Stromal cell of bone marrow (primary cell): ENCODE data around the gene EXOSC5.
"Not testable (repeated sequence)": the region's sequence is repeated elsewhere in the genome, so short reads cannot be mapped to it uniquely, and the experiment has no call there.

Experiments used
- DNase-seq: peaks from one replicate; pipeline ENCODE4 v3.0.0-alpha.2; 2012; ENCODE audit warnings: low read depth

EXOSC5 gene

GRCh38 chr19:41397086-41398049 is at the start of gene EXOSC5, which contains the start of gene BCKDHA:
EXOSC5 (minus strand) TSS chr19:41397359; CDS start chr19:41397328, 31 bp downstream.
BCKDHA (plus strand) TSS chr19:41397818; CDS start chr19:41397828, 10 bp downstream.
- peak; percentile 100 for DNase-seq

GRCh38 chr19:41445575-41445974 is 48.4 kb upstream of the EXOSC5 start:
- DNase-seq: no peak

- no peak for DNase-seq
Measured at GRCh38 chr19:41443813-41444455, 46.8 kb upstream of the EXOSC5 start.

GRCh38 chr19:41442473-41443355 is 45.6 kb upstream of the EXOSC5 start, which contains the start of gene ERICH4:
ERICH4 (plus strand) TSS chr19:41443156; CDS start chr19:41443170, 14 bp downstream.
- DNase-seq: no peak

GRCh38 chr19:41441321-41441945 is 44.3 kb upstream of the EXOSC5 start:
- DNase-seq: no peak

GRCh38 chr19:41439441-41440222 is 42.5 kb upstream of the EXOSC5 start, which contains the start of gene DMAC2:
DMAC2 (minus strand) TSS chr19:41439912; CDS start chr19:41439899, 13 bp downstream.
- DNase-seq: peak; percentile 97

GRCh38 chr19:41437944-41438574 is 40.9 kb upstream of the EXOSC5 start:
- no peak for DNase-seq

GRCh38 chr19:41436674-41436951 is 39.5 kb upstream of the EXOSC5 start:
- no peak for DNase-seq

- no peak for DNase-seq
Measured at GRCh38 chr19:41435936-41436673, 38.9 kb upstream of the EXOSC5 start.

- DNase-seq: not testable (repeated sequence)
Measured at GRCh38 chr19:41435376-41435775, 38.2 kb upstream of the EXOSC5 start.

GRCh38 chr19:41434450-41434849 is 37.3 kb upstream of the EXOSC5 start:
- DNase-seq: no peak

GRCh38 chr19:41433171-41433570 is 36.0 kb upstream of the EXOSC5 start:
- no peak for DNase-seq

GRCh38 chr19:41431426-41432386 is 34.5 kb upstream of the EXOSC5 start:
- no peak for DNase-seq

- DNase-seq: no peak
Measured at GRCh38 chr19:41430922-41431321, 33.8 kb upstream of the EXOSC5 start.

- no peak for DNase-seq
Measured at GRCh38 chr19:41428481-41428859, 31.3 kb upstream of the EXOSC5 start.

- DNase-seq: no peak
Measured at GRCh38 chr19:41427647-41428480, 30.7 kb upstream of the EXOSC5 start.

- DNase-seq: peak; percentile 40
Measured at GRCh38 chr19:41426952-41427646, 29.9 kb upstream of the EXOSC5 start, which contains the start of gene B3GNT8. B3GNT8 (minus strand) TSS chr19:41427374; CDS start chr19:41426778, 596 bp downstream.
